GM12878 (cell line): Measurements from ENCODE around the gene RASL12. TPM values are rescaled to one million over a fixed set of nuclear protein-coding genes. Genes with fewer than 3 reads are reported as not detected.

Source experiments
- BHLHE40 ChIP-seq, 2 experiments: fragments of 450-650 bp in 1 of 2; IDR thresholded peaks; 2 replicates each; pipeline ENCODE4 v1.6.1; 2011 to 2017; ENCODE audit warnings: low read depth in 2 of 2, borderline replicate concordance in 1 of 2, improper control_type of control experiment in 1 of 2, low read length in 1 of 2, mild to moderate bottlenecking in 1 of 2
- CREB1 ChIP-seq: IDR thresholded peaks from 2 replicates; pipeline ENCODE4 v1.6.1; 2012; ENCODE audit warnings: low read depth, mild to moderate bottlenecking, inconsistent platforms
- EZH2 ChIP-seq: IDR thresholded peaks from 2 replicates; pipeline ENCODE4 v1.6.1; 2012; ENCODE audit warnings: low read depth, mild to moderate bottlenecking, control low read depth, inconsistent platforms, low read length, borderline replicate concordance; ENCODE audit not compliant: control insufficient read depth
- IKZF1 ChIP-seq: fragments of 450-650 bp; conservative IDR thresholded peaks from 2 replicates; pipeline ENCODE4 v1.6.1; 2017; ENCODE audit warnings: antibody characterized with exemption, mild to moderate bottlenecking
- KDM1A ChIP-seq: fragments of 200-600 bp; sonication (generic); IDR thresholded peaks from 2 replicates; pipeline ENCODE4 v1.6.1; 2016; ENCODE audit warnings: borderline replicate concordance
- NR2F1 ChIP-seq: fragments of 450-650 bp; conservative IDR thresholded peaks from 2 replicates; pipeline ENCODE4 v1.6.1; 2017; ENCODE audit warnings: mild to moderate bottlenecking
- PKNOX1 ChIP-seq: fragments of 450-650 bp; IDR thresholded peaks from 2 replicates; pipeline ENCODE4 v1.6.1; 2016; ENCODE audit warnings: mild to moderate bottlenecking
- POLR2AphosphoS2 ChIP-seq: IDR thresholded peaks from 2 replicates; pipeline ENCODE4 v1.6.1; 2011; ENCODE audit warnings: low read depth, mild to moderate bottlenecking, low read length, improper control_type of control experiment, moderate library complexity
- ZNF687 ChIP-seq: fragments of 450-650 bp; IDR thresholded peaks from 2 replicates; pipeline ENCODE4 v1.6.1; 2017; ENCODE audit warnings: mild to moderate bottlenecking, moderate library complexity
- polyA plus RNA-seq, 11 experiments: library from polyadenylated mRNA; depleted of rRNA in 4 of 11; unstranded in 6 of 11; stranded (reverse) in 5 of 11; fragments of >200 nt; fragmentation: Nextera tagmentation in 4 of 11; fragmentation: Illumina TruSeq in 1 of 11; extraction: Ambion mirVana in 4 of 11; extraction: Trizol in 1 of 11; gene quantifications; 1 replicate in 1 of 11; 2 replicates in 10 of 11; pipeline versions ENCODE4 v1.2.1 to v1.2.3, GENCODE V29; 2011 to 2016; ENCODE audit warnings: inconsistent platforms in 2 of 11, missing spikeins in 2 of 11, low read depth in 1 of 11
- total RNA-seq, 4 experiments: library from RNA; depleted of rRNA in 3 of 4; stranded (reverse); fragments of >200 nt in 3 of 4; fragmentation: Illumina TruSeq in 1 of 4; extraction: Trizol in 1 of 4; gene quantifications; 2 replicates each; pipeline versions ENCODE4 v1.2.1 to v1.2.3, GENCODE V29; 2013 to 2021

The RASL12 gene
- total and polyA plus RNA-seq, 10 of the 15 experiments (the other 5 are each of a cell fraction or from before 2014, with no cell fraction given) = 0.06 to 0.10 TPM; not detected in 8

GRCh38 chr15:65056868-65057548 is 10.8 kb downstream of the RASL12 start (continued):
- TF ChIP-seq ZNF687 = no peak
- no peak for TF ChIP-seq EZH2
- TF ChIP-seq CREB1 = no peak
- TF ChIP-seq IKZF1 = peak; percentile 25; the same call in 1 of the 2 replicates
- no peak for TF ChIP-seq KDM1A
- no peak for TF ChIP-seq PKNOX1
- no peak for TF ChIP-seq POLR2AphosphoS2
- TF ChIP-seq NR2F1 = 0 out of 2 replicates have a peak, but pooled peaks have one; percentile 14
- TF ChIP-seq BHLHE40 (IDR thresholded peaks at IDR 0.05; ENCODE audit: borderline replicate concordance in 1 of 2, low read depth in 2 of 2, low read length in 1 of 2) = no peak
